Bronchial epithelial cell (primary cell): Measurements from ENCODE around the gene PCSK9. TPM values are rescaled to one million over a fixed set of nuclear protein-coding genes. Genes with fewer than 3 reads are reported as not detected.
A peak's percentile ranks its signal among the peaks of the same experiment; 100 is the strongest.

Source experiments
- DNase-seq: peaks from one replicate; pipeline ENCODE4 v3.0.0-alpha.2; 2010; ENCODE audit warnings: low read depth
- FAIRE-seq: peaks from 2 replicates; lab custom pipeline; 2011; peaks lifted over from hg19 to GRCh38; lab: Jason Lieb, UNC
- H3K27me3 ChIP-seq: 2 replicates; pipeline ENCODE4 v1.5.1; 2011; ENCODE audit warnings: low read length; ENCODE audit not compliant: control insufficient read depth, insufficient read depth
- H3K36me3 ChIP-seq: 2 replicates; pipeline ENCODE4 v1.5.1; 2011; ENCODE audit warnings: low read length; ENCODE audit not compliant: control insufficient read depth, insufficient read depth
- H3K4me3 ChIP-seq: 2 replicates; pipeline ENCODE4 v1.5.1; 2011; ENCODE audit warnings: mild to moderate bottlenecking, low read depth, low read length, control low read depth
- total RNA-seq: library from RNA; depleted of rRNA; stranded (reverse); fragments of >200 nt; gene quantifications from 2 replicates; pipeline ENCODE4 v1.2.1, GENCODE V29; 2014
- TF ChIP-seq, protein P1 (sequence below): IDR thresholded peaks from 2 replicates; pipeline ENCODE4 v1.5.1; 2011; ENCODE audit warnings: mild to moderate bottlenecking, moderate library complexity, low read length, control low read depth, inconsistent platforms; ENCODE audit not compliant: insufficient read depth, severe bottlenecking

PCSK9 gene
- total RNA-seq, 1 donor from 2014 or later: 11.3 TPM

DNA sequence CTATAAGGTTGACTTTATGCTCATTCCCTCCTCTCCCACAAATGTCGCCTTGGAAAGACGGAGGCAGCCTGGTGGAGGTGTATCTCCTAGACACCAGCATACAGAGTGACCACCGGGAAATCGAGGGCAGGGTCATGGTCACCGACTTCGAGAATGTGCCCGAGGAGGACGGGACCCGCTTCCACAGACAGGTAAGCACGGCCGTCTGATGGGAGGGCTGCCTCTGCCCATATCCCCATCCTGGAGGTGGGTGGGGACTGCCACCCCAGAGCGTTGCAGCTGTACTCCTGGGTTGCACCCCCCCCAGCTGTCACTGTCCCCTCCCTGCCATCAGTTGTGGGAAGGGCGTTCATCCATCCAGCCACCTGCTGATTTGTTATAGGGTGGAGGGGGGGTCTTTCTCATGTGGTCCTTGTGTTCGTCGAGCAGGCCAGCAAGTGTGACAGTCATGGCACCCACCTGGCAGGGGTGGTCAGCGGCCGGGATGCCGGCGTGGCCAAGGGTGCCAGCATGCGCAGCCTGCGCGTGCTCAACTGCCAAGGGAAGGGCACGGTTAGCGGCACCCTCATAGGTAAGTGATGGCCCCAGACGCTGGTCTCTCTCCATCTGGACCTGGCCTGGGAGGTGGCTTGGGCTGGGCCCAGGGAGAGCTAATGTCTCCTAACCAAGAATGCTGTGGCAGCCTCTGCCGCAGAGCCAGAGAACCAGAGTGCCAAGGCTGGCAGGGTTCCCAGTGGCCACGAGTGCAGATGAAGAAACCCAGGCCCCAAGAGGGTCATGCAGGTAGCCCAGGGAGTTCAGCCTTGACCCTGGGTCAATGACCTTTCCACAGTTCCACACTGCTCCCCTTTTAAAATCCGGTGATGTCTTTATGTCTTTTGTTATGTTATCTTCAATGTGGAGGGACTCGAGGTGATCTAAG lies 13.1 kb downstream of the PCSK9 start:
- DNase-seq (no peak), FAIRE-seq (peak; percentile 66)
- Histone ChIP-seq H3K36me3 (peaks cover 14% of the 10 kb centered on the region), H3K27me3 (no peaks in the 10 kb centered on the region), H3K4me3 (no peak overlapping the region)
- TF ChIP-seq, protein P1, sequence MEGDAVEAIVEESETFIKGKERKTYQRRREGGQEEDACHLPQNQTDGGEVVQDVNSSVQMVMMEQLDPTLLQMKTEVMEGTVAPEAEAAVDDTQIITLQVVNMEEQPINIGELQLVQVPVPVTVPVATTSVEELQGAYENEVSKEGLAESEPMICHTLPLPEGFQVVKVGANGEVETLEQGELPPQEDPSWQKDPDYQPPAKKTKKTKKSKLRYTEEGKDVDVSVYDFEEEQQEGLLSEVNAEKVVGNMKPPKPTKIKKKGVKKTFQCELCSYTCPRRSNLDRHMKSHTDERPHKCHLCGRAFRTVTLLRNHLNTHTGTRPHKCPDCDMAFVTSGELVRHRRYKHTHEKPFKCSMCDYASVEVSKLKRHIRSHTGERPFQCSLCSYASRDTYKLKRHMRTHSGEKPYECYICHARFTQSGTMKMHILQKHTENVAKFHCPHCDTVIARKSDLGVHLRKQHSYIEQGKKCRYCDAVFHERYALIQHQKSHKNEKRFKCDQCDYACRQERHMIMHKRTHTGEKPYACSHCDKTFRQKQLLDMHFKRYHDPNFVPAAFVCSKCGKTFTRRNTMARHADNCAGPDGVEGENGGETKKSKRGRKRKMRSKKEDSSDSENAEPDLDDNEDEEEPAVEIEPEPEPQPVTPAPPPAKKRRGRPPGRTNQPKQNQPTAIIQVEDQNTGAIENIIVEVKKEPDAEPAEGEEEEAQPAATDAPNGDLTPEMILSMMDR: no peak

DNA sequence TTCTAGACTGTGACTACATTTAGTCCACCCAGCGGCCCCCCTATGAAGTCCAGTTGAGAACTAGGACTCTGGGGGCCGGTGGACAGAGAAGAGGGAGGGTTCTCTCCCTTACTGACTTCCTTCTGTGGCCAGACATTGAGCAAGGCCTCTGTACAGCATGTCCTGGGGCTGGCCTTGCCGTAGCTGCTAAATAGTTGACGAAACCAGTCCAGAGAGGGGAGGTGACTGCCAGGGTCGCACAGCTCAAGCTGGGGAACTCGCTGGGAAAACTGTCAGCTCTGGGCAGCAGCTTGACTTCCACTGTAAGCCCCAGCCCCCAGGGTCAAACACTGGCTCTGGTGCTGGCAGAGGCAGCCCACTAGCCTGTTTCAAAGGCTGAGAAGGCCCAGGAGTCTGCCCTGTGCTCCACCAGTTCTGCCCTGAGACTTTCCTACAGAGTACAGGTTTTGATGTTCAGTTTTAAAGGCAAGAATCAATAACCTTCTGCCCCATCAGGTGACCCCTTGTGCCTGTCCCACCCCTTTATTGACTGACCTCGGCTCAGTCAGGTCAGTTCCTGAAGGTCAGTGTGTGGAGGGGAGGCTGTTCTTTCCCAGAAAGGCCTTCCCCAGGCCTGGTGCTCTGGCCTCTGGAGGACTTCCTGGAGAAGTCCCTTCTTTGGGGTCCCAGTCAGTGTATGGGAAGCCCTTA lies 14.1 kb downstream of the PCSK9 start:
- Histone ChIP-seq H3K27me3 (no peaks in the 10 kb centered on the region), H3K4me3 (no peak overlapping the region), H3K36me3 (peaks cover 9% of the 10 kb centered on the region)
- no peak for FAIRE-seq
- DNase-seq: no peak
- TF ChIP-seq, protein P1: no peak

DNA sequence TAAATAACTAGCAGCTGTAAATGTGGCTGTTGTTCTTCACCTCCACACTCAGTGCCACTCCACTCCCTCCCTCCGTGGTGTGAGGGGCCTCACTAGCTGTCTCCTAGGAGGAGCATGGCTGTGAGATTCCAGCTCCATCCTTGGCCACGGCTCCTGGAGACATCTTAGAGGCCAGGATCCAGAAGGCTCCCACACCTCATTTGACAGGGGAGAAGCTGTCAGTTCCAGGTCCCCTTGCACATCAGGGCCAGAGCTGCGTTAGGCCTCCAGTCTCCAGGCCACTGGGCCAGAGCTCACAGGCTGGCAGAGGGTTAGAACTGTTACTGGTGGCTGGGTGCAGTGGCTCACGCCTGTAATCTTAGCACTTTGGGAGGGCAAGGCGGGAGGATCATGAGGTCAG lies 15.0 kb downstream of the PCSK9 start:
- peaks cover 13% of the 10 kb centered on the region for H3K36me3 ChIP-seq
- H3K27me3 ChIP-seq: no peaks in the 10 kb centered on the region
- TF ChIP-seq, protein P1: no peak
- FAIRE-seq: no peak
- H3K4me3 ChIP-seq: no peak overlapping the region
- no peak for DNase-seq

DNA sequence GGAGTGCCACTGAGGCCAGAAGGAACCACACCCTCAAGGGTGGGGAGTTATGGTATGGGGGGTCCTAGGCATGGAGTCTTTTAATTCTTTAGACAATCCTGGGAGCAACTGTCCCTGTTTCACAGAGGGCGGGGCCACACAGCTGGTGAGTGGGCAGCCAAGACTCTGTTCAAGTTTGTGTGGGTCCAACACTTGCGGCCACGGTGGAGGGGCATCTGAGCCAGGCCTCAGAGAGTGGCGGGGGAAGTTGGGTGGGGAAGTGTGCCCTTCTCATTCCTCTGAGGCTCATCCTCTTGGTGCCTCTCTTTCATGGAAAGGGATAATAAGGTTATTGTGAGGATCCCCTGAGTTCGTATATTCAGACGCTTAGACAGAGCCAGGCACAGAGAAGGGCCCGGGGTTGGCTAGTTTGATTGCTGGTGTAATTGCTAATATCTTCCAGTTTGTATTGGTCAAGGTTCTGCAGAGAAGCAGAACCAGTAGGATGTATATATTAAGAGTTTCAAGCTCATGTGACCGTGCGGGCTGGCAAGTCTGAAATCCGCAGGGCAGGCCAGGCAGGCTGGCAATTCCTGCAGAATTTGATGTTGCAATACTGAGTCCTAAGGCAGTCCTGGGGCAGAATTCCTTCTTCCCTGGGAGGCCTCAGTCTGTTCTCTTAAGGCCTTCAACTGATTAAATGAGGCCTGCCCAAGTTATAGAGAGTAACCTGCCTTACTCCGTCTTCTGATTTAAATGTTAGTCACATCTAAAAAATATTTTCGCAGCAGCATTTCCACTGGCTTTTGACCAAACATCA lies 15.9 kb downstream of the PCSK9 start:
- Histone ChIP-seq H3K27me3 (no peaks in the 10 kb centered on the region), H3K4me3 (no peak overlapping the region), H3K36me3 (peaks cover 13% of the 10 kb centered on the region)
- TF ChIP-seq, protein P1: no peak
- DNase-seq: no peak
- no peak for FAIRE-seq

- FAIRE-seq (no peak), DNase-seq (no peak)
- H3K36me3 ChIP-seq: peaks cover 13% of the 10 kb centered on the region
- H3K4me3 ChIP-seq: no peak overlapping the region
- H3K27me3 ChIP-seq: no peaks in the 10 kb centered on the region
- TF ChIP-seq, protein P1: no peak
These were observed 16.7 kb downstream of the PCSK9 start for GRCh38 chr1:55055951-55056631.
